HG02759 (cell line): Measurements from ENCODE around the gene PPP1R37.

Experiments used
- ATAC-seq: cut with Tn5 transposase; IDR thresholded peaks from one replicate; pipeline ENCODE4 v1.9.1; 2021; ENCODE audit warnings: mild to moderate bottlenecking, moderate library complexity; ENCODE audit not compliant: unreplicated experiment

The PPP1R37 gene

DNA sequence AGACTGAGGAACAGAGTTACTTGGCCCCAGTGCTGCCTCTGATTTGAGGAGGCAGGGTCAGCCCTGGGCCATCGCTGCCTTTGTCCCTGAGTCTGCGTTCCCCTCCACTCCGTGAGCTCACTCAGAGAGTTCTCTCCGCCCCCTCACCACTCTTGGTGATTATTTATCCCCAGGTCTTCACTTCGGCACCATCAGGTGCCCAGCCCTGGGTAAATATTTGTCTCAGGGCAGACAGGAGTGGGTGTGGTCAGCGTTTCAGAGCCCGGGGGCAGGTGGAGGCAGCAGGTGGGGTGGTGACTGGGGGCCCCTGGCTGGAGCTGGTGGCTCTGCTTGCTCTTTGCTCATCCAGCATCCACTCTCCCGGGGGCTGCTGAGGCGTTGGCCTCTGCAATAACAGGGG lies 20.6 kb downstream of the PPP1R37 start:
- ATAC-seq: no peak

DNA sequence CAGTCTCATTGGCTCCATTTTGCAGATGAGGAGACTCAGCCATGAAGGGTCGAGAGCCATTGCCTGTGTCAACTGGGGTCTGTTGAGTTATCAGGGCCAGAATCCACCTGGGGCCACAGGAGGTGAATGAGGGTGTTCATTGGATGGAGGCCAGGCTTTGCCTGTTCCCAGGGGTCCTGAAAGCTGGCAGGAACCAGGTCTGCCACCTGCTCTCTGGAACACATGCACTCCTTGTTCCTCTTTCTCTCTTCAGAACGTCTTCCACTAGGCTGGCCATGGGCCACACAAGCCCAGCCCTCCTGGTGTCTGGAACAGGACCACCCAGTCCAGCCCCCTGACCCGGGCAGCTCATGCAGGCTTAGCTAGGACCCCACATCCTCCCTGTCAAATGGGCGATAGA lies 21.1 kb downstream of the PPP1R37 start:
- ATAC-seq: no peak

DNA sequence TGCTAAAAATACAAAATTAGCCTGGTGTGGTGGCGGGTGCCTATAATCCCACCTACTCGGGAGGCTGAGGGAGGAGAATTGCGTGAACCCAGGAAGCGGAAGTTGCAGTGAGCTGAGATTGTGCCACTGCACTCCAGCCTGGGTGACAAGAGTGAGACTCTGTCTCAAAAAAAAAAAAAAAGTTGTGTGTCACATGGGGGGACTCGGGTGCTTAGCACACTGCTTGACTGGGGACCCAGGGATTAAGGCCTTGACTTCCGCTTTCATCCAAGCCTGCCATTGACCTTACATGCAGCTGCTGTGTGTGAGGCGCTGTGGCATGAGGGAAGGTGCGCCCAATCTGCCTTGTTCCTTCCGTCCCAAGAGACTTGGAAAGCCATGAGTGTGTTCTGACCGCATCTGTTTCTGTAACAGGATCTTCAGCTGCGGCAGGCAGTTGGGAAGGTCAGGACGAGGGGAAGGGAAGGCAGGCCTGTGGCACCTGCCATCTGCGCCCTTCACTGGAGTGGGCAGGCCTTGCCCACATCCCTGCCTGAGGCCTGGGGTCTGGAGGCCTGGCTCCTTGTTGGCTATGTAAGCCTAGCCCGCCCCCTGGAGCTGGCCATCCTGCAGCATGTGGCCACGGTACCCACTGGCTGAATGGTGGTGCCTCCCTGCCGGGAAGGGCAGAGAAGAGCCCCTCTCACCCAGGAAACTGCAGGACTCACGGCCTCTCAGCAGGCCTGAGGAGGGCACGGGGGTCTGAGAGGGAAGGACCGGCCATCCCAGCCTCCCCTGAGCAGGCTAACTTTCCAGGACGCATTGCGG lies 23.0 kb downstream of the PPP1R37 start:
- no peak for ATAC-seq

DNA sequence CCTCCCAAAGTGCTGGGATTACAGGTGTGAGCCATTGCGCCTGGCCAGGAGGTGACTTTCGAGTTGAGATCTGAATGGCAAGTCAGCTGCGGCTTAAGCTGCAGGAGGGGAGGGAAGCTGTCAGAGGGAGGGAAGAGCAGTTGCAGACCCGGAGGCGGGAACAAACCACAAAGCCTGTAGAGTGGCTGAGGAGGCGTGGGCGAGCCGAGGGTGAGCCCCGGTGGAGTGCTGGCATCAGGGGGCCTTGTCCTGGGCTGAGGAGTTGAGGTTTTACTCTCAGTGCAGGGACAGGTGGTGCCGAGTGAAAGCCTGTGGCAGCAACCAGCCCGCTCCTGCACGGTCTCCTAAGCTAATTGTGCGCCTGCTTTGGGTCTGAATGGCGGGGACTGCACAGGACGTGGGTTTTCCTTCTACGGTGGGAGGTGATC lies 24.2 kb downstream of the PPP1R37 start:
- no peak for ATAC-seq

DNA sequence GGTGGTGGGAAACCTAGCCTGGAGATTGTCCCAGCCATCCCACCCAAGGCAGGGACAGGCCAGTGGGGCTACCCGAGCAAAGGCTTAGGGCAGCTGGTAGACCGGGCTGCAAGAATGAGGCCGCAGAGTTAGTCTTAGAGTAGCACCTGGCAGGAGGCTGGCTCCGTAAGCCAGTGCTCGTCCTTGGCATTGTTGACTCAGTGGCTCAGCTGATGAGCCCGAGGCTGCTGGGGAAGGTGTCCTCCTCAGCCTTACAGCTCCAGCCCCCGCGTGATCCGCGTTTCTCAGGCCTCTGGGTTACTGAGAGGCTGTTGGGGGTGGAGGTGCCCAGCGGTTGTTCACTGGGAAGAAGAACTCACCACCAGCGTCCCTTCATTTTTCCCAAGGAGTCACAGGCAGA lies 24.7 kb downstream of the PPP1R37 start:
- ATAC-seq: no peak

DNA sequence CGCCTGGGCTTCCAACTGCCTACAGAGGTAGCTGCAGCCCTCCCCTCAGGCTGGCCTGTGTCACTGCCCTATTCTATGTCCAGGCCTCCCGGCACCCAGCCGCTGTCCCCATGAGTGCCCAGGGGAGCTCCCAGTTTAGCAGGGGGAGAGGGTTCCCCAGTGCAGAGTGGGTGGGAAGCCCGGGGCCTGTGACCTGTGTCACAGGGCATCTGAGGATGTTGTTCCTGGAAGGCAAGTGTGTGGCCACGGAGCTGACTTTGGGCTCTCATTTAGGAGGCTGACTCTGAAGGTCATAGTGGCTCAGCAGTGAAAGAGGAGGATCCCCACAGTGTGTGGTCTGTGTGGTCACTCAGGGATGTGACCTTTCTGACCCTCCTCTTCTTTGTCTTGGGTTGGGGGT lies 25.1 kb downstream of the PPP1R37 start:
- ATAC-seq: no peak

DNA sequence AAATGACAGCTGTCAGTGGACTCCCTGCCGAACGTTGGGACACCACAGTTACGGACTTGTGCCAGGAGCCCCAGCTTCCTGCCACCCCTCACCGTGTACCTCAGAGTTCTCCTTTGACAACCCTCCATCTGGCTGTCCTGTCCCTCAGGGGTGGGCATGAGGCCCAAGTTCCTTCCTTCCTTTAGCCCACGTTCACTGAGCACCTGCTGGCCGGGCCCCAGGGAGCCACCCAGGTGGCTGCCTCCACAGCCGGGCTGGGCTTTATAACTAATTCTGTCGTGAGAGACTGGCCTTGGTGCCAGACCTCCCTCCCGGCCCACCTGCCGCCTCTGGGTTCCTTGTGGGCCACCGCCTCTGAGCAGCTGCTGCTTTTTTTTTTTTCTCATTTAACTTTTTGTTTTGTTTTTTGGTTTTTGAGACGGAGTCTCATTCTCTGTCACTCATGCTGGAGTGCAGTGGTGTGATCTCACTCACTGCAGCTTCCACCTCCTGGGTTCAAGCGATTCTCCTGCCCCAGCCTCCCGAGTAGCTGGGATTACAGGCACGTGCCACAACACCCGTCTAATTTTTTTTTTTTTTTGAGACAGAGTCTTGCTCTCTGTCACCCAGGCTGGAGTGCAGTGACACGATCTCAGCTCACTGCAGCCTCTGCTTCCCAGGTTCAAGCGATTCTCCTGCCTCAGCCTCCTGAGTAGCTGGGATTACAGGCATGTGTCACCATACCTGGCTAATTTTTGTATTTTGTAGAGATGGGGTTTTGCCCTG lies 25.8 kb downstream of the PPP1R37 start:
- ATAC-seq: peak; percentile 54

DNA sequence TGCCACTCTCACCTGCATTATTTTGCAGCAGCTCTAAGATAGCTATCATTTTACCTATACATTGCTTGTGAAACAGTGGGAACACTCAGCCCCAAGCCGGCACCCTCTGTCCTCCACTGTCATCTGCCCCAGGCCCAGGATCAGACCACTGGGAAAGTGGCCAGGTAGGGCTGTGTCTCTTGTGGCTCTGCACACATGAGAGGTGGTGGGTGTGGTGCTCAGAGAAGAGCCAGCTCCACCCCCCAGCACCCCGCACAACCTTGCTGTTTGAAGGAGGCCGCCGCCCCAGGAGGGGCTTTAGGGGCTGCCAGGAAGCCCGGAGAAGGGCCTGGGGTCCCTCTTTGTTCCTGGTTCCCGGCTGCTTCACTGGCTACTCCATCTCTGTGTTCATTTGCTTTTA lies 26.6 kb downstream of the PPP1R37 start:
- no peak for ATAC-seq

DNA sequence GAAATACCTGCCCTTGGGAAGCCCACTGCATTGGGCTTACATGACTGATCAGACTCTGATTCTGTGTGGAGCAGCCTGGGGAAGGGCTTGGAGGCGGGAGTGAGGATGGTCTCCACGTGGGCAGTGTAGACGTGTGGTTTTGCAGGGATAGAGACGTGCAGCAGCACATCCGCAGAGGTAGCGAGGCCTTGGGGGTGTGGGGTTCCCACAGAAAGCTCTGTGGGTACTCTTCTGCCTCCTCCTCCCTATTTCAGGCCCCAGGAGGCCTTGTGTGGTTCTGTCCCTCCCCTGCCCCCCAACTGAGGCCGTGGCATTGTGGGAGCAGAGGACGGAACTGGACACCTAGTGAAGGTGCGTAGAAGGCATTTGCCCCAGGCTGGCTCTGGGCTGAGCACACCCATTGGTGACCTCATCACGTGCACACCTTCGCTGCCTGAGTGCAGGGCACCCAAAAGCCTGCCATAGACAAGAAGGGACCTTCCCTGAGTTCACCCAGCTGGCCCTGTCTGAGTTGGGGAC lies 28.9 kb downstream of the PPP1R37 start:
- ATAC-seq: no peak

DNA sequence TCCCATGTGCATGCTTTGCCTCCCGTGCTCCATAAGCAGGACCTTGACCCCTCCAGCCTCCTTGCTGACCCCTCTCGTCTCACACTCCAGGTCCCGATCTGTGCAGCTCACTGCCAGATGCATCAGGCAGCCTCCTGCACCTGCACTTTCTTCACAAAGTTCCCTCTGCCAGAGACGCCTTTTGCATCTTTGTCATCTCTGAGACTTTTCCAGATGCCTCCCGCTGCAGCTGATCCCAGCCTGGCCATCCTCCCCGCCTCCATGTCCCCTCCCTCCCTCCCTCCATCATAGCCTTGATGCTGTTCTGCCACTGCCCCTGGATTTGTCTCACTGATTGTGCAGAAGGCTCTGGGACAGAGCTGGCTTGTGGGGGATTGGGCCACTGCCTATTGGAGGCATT lies 29.9 kb downstream of the PPP1R37 start:
- ATAC-seq: no peak

DNA sequence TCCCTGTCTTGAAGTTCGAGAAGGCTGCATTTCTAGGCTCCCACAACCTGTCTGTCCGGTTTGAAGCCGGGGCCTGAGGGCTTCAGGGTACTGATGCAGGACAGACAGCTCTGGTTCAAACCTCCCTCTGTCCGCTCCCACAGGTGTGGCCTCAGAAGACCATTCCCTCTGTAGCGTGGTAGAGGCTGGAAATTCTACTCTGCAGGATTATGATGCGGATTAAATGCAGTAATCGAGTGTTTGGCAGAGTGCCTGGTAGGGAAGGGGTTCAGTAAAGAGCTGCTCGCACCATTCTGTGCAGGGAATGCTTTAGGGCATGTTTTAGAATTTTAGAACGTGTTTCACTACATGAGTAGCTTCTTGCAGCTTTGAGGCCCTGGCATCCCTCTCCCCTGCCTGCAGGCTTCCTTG lies 30.5 kb downstream of the PPP1R37 start:
- no peak for ATAC-seq

DNA sequence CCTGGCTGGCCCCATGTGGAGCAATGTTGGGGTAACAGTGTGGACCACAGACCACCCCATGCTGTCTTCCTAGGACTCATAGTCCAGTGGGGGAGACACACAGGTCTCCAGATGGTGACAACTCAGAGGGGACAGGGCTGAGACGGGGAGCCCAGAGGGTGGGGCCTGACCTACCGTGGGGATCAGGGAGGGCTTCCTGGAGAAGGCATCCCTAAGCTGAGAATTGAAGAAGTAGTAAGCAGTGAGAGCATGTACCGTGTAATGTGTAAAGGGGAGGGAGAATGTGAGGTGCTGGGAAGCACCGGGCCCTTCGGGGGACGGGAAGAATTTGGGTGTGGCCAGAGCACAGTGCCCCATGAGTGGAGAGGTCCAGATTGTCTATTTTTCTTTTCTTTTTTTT lies 31.0 kb downstream of the PPP1R37 start:
- no peak for ATAC-seq

DNA sequence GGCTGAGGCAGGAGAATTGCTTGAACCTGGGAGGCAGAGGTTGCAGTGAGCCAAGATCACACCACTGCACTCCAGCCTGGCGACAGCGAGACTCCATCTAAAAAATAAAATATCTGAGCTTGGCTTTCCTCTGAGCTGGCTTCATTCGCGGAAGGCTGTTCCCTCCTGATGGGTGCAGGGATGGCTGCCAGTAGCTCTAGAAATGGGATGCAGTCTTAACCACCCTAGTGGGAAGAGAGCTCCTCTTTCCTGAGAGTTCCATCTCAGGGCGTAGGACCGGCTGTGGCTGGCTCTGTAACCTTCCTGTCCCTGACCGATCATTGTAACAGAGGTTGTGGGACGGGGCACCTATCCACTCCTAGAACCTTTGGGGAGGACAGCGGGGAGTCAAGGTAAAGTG lies 32.4 kb downstream of the PPP1R37 start:
- no peak for ATAC-seq

DNA sequence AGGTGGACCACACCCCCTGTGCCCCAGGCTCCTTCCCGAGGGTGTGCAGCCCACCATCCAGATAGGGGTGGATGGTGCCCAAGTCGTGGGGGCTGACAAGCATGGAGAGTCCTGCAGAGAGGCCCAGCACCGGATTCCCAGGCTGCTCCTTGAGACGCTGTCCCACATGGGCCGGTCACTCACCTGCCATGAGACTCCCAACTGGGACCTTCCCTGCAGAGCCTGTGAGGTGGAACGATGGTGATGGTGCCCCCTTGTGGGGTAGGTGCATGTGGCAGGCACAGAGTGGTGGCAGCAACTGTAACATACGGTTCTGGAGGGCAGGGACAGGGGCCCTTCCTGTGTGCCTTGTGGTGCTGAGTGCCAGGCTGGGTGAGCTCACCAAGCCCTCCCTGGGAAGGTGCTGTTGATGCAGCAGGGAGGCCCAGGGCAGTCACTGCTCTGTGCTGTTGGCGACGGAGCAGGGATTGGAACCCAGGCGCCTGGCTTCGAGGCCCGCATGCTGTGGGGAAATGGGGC lies 33.1 kb downstream of the PPP1R37 start:
- ATAC-seq: no peak

DNA sequence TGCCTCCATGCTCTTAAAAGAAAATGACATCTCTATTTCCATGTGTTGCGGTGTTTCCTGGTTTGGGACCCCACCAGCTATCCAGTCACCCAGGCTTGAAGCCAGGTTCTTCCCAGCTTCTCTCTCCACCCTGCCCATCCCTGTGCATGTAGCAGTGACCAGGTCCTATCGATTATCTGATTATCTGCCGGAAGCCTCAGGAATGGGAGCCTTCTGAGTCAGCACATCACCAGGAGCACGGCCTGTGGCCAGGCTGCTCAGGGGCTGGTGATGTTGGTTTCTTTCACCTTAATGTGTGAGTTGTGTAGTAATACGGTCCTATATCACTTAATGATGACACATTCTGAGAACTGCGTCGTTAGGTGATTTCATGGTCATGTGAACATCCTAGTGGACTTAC lies 33.7 kb downstream of the PPP1R37 start:
- no peak for ATAC-seq

DNA sequence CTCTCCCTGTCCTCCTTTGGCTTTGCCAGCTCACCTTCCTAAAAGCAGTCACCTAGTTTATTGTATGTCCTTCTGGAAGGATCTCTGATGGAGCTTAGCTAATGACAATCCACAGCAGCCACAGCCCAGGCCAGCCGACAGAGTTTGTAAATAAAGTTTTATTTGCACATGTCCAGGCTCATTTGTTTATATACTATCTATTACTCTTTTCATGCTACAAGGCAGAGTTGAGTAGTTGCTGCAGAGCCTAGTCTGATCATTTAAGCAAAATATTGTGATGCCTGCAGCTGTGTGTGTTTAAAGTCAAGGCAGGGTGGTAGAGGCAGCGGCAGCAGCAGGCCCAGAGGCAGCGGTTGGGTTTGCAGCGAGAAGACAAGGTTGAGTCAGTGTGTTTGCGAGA lies 35.2 kb downstream of the PPP1R37 start:
- no peak for ATAC-seq

DNA sequence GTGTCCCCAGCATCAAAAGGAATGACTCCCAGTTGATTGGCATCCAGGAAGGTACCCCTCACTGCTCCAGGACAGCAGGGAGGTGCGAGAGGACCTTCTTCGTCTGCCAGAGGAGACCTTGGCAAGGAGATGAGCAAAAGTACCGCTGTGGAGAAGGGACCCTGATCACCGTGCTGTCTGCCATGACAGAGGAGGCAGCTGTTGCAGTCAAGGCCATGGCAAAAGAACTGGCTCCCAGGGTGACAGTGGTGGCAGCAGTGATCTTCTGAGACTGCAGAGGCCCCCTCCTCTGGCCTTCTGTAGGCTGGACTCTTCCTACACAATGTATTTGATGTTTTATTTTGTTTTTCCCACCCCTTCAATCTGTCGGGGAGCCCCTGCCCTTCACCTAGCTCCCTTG lies 35.8 kb downstream of the PPP1R37 start:
- ATAC-seq: no peak

DNA sequence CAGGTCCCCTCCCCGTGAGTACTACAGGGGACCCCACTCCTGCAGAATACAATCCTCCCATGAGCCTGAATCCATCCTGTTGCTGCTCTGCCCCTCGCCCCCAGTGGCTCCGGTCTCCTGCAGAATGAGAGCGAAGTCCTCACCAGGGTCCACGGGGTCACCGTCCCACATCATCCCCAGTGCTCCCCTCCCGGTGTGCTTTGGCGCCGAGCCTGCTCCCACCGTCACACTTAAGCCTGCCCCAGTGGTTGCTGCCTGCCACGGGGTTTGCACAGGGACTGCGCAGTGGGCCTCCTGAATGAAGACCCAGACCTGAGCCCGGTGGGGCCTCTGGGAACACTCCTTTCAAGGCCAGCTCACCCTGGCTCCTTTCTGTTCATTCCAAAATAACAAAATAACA lies 37.3 kb downstream of the PPP1R37 start:
- no peak for ATAC-seq

DNA sequence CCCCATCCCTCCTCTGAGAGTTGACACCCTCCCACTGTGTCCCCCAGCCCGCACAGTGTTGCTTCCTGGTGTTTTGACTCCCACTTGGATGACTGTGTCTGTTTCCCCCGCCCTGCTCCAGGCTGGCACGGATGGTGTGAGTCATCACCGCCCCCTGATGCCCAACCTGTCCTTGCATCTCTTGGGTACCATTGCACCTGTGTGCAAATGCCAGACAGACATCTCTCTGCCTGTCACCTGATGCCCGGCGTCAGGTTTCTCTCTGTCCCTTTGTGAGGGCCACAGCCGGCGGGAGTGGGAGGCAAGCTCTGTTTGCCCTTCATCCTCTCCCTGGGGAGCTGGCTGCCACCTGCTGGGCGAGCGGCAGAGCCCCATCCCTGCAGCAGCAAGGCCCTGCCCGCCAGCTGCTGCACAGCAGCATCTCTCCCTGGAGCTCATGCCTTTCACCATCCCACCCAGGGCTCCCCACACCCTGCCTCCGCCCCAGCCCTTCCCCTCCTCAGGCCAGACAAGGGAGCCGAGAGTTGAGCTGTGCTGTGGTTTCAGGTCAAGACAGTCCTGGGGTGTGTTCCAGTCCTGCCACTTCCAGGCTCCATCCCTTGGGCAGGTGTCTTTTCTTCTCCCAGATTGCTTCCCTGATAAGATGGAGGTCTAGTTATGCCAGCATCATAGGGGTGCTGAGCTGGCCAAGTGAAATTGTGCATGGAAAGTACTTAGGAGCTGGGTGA lies 38.1 kb downstream of the PPP1R37 start:
- ATAC-seq: no peak

DNA sequence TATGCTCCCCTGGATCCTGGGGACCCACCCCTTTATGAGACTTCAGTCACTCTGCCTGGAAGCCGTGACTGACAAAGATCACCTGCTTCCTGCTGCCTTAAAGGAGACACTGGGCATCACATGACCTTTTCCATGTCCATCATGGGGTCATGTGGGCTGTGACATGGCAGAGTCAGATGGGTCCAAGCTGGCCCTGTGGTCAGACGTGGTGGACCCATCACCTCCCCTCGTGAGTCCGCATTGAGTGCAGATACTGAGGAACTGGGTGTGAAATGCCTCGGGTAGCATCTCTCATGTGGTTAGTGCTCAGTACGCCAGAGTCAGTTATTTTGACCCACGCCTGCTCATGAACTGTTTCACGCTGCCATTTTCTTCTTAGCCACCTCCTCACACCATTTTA lies 40.7 kb downstream of the PPP1R37 start:
- ATAC-seq: no peak

DNA sequence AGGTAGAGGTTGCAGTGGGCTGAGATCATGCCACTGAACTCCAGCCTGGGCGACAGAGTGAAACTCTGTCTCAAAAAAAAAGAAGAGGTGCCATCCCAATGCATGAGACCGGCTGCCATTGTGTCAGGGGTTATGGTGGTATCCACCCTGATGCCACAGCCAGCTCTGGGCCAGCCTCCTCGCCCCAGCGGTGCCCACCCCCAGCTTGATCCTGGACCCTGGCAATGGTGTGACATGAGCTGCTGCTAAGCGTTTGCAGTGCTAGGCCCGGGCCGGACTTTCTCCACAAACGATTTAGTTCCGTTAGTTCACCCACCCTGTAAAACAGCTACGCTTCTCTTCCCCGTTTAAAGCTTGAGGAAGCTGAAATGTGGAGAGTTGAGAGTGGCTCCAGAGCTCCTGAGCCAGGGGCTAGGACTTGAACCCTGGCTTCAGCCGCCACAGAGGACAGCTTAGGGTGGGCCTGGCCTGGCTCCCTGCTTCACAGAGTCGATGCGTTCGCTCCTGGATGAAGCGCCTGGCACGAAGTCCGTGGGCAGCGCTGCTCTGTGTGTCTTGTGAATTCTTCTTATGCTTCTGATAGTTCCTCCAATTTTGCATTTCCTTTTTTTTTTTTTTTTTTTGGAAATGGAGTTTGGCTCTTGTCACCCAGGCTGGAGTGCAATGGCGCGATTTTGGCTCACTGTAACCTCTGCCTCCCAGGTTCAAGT lies 42.4 kb downstream of the PPP1R37 start:
- ATAC-seq: no peak
